ENCODE results near the gene EIF3D.
A peak's percentile ranks its signal among the peaks of the same experiment; 100 is the strongest.

DNA sequence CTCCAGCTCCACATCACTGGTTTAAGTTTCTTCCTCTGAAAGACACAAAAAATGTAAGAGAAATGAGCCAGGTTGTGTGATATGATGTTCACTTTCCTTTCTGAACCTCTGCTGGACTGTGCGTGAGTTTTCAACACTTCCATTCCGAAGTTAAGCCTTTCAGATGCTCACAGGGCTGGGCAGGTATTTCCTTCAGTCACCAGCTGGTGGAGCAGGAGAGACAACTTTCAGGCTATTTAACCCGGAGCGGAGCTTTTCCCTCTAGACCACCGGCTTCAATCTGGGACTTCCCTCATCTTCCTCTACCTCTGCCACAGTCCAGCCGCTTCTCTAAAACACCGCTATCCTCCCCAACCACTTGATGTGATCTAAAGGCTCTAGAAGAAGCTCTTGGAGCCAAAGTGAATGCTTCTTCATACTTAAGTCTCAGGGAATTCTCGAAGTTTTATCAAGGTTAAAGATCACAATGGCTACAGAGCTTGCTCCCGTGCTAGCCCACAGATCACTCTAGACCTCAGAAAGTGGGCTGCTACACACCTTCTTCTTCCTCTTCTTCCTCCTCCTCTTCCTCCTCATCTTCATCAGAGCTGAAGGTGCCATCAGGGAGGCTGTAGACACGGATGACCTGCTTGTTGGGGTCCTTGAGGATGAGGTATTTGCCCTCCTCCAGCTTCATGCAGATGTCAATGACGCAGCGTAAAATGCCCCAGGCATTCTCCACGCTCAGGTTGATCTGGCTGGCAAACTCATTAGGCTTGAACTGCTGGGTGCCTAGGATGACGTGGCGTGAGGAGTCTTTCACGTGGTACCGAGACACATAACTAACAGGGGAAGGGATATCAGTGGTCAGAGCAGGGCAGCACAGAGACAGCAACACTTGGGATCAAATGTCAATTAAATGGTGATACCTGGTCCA lies 17.7 kb downstream of the EIF3D start:
- TF ChIP-seq CTCF (IDR thresholded peaks at IDR 0.05; ENCODE audit: low read depth, low read length, poor library complexity, severe bottlenecking) (peak; percentile 56), EZH2phosphoT487 (IDR thresholded peaks at IDR 0.05; ENCODE audit: borderline replicate concordance, low read length) (no peak)
